Gastrocnemius medialis (tissue), 4 donors: ENCODE data around the gene CCDC138. TPM values are rescaled to one million over a fixed set of nuclear protein-coding genes. Genes with fewer than 3 reads are reported as not detected.
A peak's percentile ranks its signal among the peaks of the same experiment; 100 is the strongest.
"Not testable (repeated sequence)": the region's sequence is repeated elsewhere in the genome, so short reads cannot be mapped to it uniquely, and the experiment has no call there.

Source experiments
- ATAC-seq, 2 donors: fragments of 150-250 bp; one replicate each; pipeline ENCODE4 v1.9.1; 2016
- DNase-seq, 2 donors: peaks; one replicate each; pipeline ENCODE4 v3.0.0-alpha.2; 2019
- H3K27ac ChIP-seq, 4 donors: fragments of 200-600 bp; sonication (generic); 1 replicate in 1 of 4; 2 replicates in 3 of 4; pipeline ENCODE4 v1.5.1; 2016 to 2018; ENCODE audit warnings: mild to moderate bottlenecking in 2 of 4, moderate library complexity in 1 of 4
- H3K27me3 ChIP-seq, 3 donors: fragments of 200-600 bp; sonication (generic) in 2 of 3; 1 replicate in 1 of 3; 2 replicates in 2 of 3; pipeline versions ENCODE4 v1.5.1 to v1.6.0; 2016 to 2019; ENCODE audit warnings: mild to moderate bottlenecking in 1 of 3, moderate library complexity in 1 of 3
- H3K36me3 ChIP-seq, 2 donors: fragments of 200-600 bp; sonication (generic) in 1 of 2; one replicate each; pipeline ENCODE4 v1.5.1; 2017 to 2018
- H3K4me1 ChIP-seq, 2 donors: fragments of 200-600 bp; sonication (generic) in 1 of 2; one replicate each; pipeline ENCODE4 v1.5.1; 2016 to 2017; ENCODE audit warnings: mild to moderate bottlenecking in 2 of 2
- H3K4me3 ChIP-seq, 4 donors: fragments of 200-600 bp; sonication (generic) in 3 of 4; 1 replicate in 1 of 4; 2 replicates in 3 of 4; pipeline ENCODE4 v1.5.1; 2016 to 2019; ENCODE audit warnings: mild to moderate bottlenecking in 2 of 4
- H3K9me3 ChIP-seq, 3 donors: fragments of 200-600 bp; sonication (generic) in 2 of 3; 1 replicate in 1 of 3; 2 replicates in 2 of 3; pipeline ENCODE4 v1.5.1; 2016 to 2019
- CTCF ChIP-seq, 5 experiments: fragments of 450-650 bp in 3 of 5; fragments of 200-600 bp in 2 of 5; sonication (generic) in 2 of 5; IDR thresholded peaks in 4 of 5; conservative IDR thresholded peaks in 1 of 5; 1 replicate in 4 of 5; 2 replicates in 1 of 5; pipeline ENCODE4 v1.5.1; 2016 to 2019; ENCODE audit warnings: antibody characterized with exemption in 5 of 5, mild to moderate bottlenecking in 3 of 5, moderate library complexity in 3 of 5
- POLR2A ChIP-seq, 2 donors: fragments of 450-650 bp; IDR thresholded peaks; one replicate each; pipeline ENCODE4 v1.6.1; 2017; ENCODE audit warnings: antibody characterized with exemption in 2 of 2, mild to moderate bottlenecking in 2 of 2, moderate library complexity in 2 of 2
- in situ Hi-C, 4 donors: fragments of 200-750 bp; cut with MboI; loops; one replicate each; pipeline versions ENCODE4 v1.15.0 to v1.8.0; 2017; ENCODE audit warnings: low sequenced_read_pairs in 4 of 4
- intact Hi-C: fragments of 100-400 bp; cut with DNase I; formaldehyde crosslinking; loops from one replicate; pipeline ENCODE4 v1.15.1; 2023; ENCODE audit warnings: low total_unique reads
- total RNA-seq, 4 donors: library from RNA; depleted of rRNA; stranded (reverse); fragments of >200 nt; gene quantifications; one replicate each; pipeline versions ENCODE4 v1.1.0 to v1.2.3, GENCODE V29; 2016

The CCDC138 gene, protein sequence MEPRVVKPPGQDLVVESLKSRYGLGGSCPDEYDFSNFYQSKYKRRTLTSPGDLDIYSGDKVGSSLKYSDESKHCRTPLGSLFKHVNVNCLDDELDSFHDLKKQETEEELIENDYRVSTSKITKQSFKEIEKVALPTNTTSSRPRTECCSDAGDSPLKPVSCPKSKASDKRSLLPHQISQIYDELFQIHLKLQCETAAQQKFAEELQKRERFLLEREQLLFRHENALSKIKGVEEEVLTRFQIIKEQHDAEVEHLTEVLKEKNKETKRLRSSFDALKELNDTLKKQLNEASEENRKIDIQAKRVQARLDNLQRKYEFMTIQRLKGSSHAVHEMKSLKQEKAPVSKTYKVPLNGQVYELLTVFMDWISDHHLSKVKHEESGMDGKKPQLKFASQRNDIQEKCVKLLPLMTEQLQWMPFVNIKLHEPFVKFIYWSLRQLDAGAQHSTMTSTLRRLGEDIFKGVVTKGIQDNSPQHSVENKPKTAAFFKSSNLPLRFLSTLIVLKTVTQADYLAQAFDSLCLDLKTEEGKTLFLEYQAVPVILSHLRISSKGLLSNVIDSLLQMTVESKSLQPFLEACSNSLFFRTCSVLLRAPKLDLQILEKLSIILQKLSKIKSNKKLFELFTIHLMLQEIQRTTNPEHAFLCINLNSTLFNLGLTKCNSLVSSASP
- 1 to 10 TPM in 2 of 4 donors, under 1 TPM in 2; 0.52 to 2.8 (median 1.2) TPM for total RNA-seq

DNA sequence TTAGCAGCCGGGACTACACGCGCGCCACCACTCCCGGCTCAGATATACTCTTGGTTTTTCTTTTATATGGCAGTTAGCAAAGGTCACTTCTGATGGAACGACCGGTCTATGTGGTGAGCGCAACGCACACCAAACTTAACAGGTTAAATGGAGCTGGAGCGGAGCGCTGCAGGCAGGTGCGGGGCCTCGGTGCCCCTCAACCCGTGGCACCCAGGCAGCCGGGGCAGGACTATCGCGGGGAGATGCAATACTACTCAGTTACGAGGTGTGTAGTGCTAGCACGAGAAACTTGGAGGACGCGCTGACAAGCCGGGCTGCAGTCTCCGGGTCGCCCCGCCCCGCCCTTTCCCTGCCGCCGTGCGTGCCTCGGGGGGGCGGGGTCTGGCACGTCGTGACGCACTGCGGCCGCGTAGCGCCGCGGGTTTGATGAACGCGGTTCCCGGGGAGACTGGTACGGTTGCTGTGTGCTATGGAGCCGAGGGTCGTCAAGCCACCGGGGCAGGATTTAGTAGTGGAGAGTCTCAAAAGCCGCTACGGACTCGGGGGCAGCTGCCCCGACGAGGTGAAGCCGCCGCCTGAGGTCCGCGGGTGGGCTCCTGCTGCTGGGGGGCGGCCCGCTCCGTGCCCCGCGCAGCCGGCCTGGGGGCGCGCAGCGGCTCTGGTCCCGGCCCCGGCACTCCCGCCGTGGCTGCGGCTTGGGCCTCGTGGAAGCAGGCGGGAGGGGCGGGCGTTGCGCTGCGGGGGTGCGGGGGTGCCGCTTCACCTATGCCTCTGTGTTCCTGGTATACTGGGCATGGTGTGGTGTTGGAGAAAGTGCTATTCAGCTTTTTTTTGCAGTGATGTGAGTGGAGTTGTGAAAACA, at the start of gene CCDC138:
Gene CCDC138, plus strand, starts transcription at position 418 of the 862 bp plus-strand sequence. Its CDS starts 52 bp downstream, at position 470.
- in situ Hi-C loops = loop anchor here in 1 of 4 donors (25.0 kb wide), 1 partner anchor 99 kb away; no protein-coding TSS in a partner anchor
- H3K4me1 ChIP-seq = peaks cover 8 to 10% of the 10 kb centered on the region in 2 donors
- H3K27me3 ChIP-seq = no peaks in the 10 kb centered on the region
- ATAC-seq (peak; percentile 91 to 97), DNase-seq (peak; percentile 53 to 80)
- TF ChIP-seq POLR2A (IDR thresholded peaks at IDR 0.05) (peak in 1 of 2 donors; percentile 25), CTCF (IDR thresholded peaks at IDR 0.05 in 4 of 5, conservative IDR thresholded peaks at IDR 0.05 in 1 of 5) (no peak)
- peak within 1 kb of the TSS; percentile 64 to 79 (median 68) for H3K27ac ChIP-seq
- H3K36me3 ChIP-seq = peaks cover 0 to 32% of the 10 kb centered on the region in 2 donors
- H3K4me3 ChIP-seq = peak within 1 kb of the TSS; percentile 63 to 90 (median 68)
- intact Hi-C loops = no loop called here
- H3K9me3 ChIP-seq = no peaks in the 10 kb centered on the region

GRCh38 chr2:108757973-108758372, 28.6 kb upstream of the CCDC138 start:
- DNase-seq (peak in 1 of 2 donors; percentile 69), ATAC-seq (peak in 1 of 2 donors; percentile 62)
- H3K4me1 ChIP-seq, H3K27me3 ChIP-seq, intact Hi-C loops, H3K9me3 ChIP-seq, H3K4me3 ChIP-seq, in situ Hi-C loops: not testable (repeated sequence)
- Histone ChIP-seq H3K27ac (peak overlapping the region in 1 of 4 donors; percentile 22), H3K36me3 (peaks cover 0 to 25% of the 10 kb centered on the region in 2 donors)

- H3K27ac ChIP-seq, DNase-seq, ATAC-seq, H3K4me1 ChIP-seq, H3K4me3 ChIP-seq, intact Hi-C loops, H3K27me3 ChIP-seq, H3K9me3 ChIP-seq, in situ Hi-C loops: not testable (repeated sequence)
- H3K36me3 ChIP-seq = peaks cover 0 to 35% of the 10 kb centered on the region in 2 donors
Measured at GRCh38 chr2:108762618-108763017, 24.0 kb upstream of the CCDC138 start.

DNA sequence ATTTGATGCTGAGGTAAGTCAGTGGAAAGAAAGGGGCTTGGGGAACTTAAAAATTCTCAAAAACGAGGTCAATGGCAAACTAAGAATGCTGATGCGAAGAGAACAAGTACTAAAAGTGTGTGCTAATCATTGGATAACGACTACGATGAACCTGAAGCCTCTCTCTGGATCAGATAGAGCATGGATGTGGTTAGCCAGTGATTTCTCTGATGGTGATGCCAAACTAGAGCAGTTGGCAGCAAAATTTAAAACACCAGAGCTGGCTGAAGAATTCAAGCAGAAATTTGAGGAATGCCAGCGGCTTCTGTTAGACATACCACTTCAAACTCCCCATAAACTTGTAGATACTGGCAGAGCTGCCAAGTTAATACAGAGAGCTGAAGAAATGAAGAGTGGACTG, 19.9 kb upstream of the CCDC138 start:
- DNase-seq, H3K4me1 ChIP-seq, H3K27me3 ChIP-seq, H3K4me3 ChIP-seq, H3K27ac ChIP-seq, H3K9me3 ChIP-seq, in situ Hi-C loops, intact Hi-C loops, ATAC-seq: not testable (repeated sequence)
- H3K36me3 ChIP-seq = peaks cover 0 to 47% of the 10 kb centered on the region in 2 donors

DNA sequence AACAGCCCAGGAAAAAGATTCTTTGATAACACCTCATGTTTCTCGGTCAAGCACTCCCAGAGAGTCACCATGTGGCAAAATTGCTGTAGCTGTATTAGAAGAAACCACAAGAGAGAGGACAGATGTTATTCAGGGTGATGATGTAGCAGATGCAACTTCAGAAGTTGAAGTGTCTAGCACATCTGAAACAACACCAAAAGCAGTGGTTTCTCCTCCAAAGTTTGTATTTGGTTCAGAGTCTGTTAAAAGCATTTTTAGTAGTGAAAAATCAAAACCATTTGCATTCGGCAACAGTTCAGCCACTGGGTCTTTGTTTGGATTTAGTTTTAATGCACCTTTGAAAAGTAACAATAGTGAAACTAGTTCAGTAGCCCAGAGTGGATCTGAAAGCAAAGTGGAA, 18.7 kb upstream of the CCDC138 start:
- ATAC-seq = not testable (repeated sequence)

DNA sequence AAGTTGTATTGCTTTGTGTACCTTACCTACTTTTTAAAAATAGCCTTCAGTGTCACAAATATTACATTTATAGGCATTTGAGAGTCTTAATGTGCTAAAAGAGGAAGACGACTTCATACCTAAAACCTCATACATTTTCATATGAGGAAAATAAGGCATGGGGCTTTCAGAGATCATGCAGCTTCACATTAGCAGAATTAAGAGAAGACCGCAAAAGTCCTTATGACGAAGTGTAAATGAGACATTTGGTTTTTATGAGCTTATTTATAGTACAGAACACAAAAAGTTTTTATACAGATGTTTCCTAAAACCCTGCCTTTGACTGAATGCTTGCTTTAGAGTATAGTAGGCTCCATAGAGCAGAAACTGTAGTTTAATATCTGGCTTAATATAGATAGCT, 10.1 kb upstream of the CCDC138 start:
- intact Hi-C loops = no loop called here
- Histone ChIP-seq H3K4me1 (no peaks in the 10 kb centered on the region), H3K36me3 (peaks cover 0 to 85% of the 10 kb centered on the region in 2 donors), H3K27me3 (no peaks in the 10 kb centered on the region), H3K27ac (no peak overlapping the region), H3K9me3 (no peaks in the 10 kb centered on the region), H3K4me3 (no peak overlapping the region)
- in situ Hi-C loops = loop anchor here in 1 of 4 donors (25.0 kb wide), 1 partner anchor 89 kb away; no protein-coding TSS in a partner anchor
- TF ChIP-seq CTCF (IDR thresholded peaks at IDR 0.05 in 4 of 5, conservative IDR thresholded peaks at IDR 0.05 in 1 of 5) (no peak), POLR2A (IDR thresholded peaks at IDR 0.05) (no peak)
- DNase-seq = no peak
- ATAC-seq = no peak

More for the DNA sequence above, 18.7 kb upstream of the CCDC138 start:
- H3K4me3 ChIP-seq, in situ Hi-C loops, H3K27ac ChIP-seq, DNase-seq, H3K4me1 ChIP-seq, H3K27me3 ChIP-seq, H3K9me3 ChIP-seq, intact Hi-C loops: not testable (repeated sequence)
- H3K36me3 ChIP-seq = peaks cover 0 to 55% of the 10 kb centered on the region in 2 donors
